ENCODE results near the gene NME8.
A peak's percentile ranks its signal among the peaks of the same experiment; 100 is the strongest.
"Not testable (repeated sequence)": the region's sequence is repeated elsewhere in the genome, so short reads cannot be mapped to it uniquely, and the experiment has no call there.

NME8 gene, protein sequence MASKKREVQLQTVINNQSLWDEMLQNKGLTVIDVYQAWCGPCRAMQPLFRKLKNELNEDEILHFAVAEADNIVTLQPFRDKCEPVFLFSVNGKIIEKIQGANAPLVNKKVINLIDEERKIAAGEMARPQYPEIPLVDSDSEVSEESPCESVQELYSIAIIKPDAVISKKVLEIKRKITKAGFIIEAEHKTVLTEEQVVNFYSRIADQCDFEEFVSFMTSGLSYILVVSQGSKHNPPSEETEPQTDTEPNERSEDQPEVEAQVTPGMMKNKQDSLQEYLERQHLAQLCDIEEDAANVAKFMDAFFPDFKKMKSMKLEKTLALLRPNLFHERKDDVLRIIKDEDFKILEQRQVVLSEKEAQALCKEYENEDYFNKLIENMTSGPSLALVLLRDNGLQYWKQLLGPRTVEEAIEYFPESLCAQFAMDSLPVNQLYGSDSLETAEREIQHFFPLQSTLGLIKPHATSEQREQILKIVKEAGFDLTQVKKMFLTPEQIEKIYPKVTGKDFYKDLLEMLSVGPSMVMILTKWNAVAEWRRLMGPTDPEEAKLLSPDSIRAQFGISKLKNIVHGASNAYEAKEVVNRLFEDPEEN

DNA sequence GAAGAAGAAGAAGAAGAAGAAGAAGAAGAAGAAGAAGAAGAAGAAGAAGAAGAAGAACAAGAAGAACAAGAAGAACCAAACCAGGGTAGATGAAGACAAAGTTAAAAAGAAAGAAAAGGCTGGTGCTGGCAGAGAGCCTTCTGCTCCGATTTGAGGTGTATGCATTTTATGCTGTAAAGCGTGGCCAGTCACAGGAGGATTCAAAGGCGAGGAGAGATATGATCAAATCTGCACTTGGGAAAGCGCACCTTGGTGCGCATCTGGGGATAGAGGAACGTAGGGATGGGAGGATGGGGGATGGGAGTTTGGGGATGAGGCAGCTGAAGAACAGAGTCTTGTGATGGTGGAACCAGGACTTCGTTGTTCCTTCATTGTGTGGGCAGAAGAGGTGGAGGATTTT, at the start of gene NME8:
NME8 (plus strand) TSS at position 301 of the 400 bp plus-strand sequence. CDS start 1,670 bp downstream, outside the sequence.
- DNase-seq = no peak

DNA sequence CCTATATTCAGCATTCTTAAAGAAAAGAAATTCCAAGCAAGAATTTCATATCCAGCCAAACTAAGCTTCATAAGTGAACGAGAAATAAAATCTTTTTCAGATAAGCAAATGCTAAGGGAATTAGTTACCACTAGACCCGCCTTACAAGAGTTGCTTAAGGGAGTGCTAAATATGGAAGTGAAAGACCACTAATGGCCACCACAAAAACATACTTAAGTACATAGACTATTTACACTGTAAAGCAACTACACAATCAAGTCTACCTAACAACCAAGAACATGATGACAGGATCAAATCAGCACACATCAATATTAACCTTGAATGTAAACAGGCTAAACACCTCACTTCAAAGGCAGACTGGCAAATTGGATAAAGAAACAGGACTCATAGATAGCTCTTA, 42.2 kb upstream of the NME8 start:
- DNase-seq = no peak

DNA sequence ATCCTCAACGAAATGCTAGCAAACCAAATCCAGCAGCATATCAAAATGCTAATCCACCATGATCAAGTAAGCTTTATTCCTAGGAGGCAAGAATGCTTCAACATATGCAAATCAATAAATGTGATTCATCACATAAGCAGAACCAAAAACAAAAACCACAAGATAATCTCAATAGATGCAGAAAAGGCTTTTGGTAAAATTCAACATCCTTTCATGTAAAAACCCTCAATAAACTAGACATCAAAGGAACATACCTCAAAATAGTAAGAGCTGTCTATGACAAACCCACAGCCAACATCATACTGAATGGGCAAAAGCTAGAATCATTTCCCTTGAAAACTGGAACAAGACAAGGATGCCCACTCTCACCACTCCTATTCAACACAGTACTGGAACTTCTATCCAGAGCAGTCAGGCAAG, 36.2 kb upstream of the NME8 start:
- DNase-seq = not testable (repeated sequence)

DNA sequence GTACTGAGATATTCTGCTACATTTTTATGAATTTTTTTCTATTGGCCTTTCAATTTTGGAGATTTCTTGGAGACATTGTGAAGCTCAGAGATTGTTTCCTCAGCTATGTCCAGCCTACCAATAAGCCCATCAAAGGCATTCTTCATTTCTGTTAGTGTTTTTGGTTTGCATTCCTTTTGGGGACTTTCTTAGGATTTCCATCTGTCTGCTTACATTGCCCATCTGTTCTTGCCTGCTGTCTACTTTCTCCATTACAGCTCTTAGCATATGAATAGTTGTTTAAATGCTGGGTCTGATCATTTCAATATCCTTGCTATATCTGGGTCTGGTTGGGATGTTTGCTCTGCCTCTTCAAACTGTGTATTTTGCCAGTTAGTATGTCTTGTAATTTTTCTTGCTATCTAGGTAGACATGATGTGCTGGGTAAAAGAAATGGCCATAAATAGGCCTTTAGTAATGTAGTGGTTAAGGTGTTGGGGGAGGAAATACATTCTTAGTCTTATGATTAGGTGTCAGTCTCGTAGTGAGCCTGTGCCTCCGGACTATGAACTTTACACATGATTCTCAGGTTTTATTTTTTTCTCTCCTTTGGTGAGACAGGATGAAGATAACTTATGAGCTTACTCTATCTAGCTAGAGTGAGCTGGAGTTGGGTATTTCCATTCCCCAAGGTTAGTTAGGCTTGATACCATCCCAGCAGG, 32.6 kb upstream of the NME8 start:
- no peak for DNase-seq

DNA sequence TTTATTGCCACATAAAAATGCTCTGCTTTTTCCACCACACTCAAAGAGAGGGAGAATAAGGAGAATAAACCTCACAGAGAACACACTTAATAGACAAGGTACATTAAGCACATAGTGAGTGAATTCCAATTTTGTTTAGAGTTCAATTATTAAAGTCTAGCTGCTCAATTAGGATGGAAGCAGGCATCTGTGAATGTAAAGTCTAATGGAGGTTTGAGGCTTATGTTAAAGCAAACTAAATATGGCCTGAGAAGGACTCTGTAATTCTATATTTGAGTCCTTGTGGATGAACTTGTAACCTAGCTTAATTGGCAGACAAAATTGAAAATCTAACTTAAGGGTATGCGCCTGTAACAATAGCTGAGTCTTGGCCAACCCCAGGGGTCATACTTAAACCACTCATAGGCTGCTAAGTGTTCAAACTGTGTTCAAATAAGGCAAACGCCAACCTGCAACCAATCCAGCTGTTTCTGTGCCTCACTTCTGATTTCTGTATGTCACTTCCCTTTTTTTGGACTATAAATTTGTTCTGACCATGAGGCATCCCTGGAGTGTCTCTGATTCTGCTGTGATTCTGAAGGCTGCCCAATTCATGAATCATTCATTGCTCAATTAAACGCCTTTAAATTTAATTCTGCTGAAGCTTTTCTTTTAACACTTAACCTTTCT, 31.3 kb upstream of the NME8 start:
- DNase-seq = no peak

DNA sequence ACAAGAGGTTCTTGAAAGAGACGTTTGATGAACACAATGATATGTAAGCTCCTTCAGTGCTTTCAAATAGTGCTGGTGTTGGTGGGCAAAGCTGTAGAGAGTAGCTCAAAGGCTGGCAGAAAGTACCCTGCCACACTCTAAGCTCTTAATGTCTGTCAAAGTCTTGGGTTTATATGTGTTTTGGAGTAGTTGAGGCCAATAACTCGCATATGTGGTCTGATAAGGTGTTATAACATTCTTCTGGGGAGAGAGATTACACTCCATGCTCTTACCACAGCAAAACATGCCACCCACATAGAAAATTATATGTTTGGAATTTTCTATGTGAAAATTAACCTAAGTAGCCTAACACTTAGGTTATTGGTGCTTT, 30.8 kb upstream of the NME8 start:
- no peak for DNase-seq

DNA sequence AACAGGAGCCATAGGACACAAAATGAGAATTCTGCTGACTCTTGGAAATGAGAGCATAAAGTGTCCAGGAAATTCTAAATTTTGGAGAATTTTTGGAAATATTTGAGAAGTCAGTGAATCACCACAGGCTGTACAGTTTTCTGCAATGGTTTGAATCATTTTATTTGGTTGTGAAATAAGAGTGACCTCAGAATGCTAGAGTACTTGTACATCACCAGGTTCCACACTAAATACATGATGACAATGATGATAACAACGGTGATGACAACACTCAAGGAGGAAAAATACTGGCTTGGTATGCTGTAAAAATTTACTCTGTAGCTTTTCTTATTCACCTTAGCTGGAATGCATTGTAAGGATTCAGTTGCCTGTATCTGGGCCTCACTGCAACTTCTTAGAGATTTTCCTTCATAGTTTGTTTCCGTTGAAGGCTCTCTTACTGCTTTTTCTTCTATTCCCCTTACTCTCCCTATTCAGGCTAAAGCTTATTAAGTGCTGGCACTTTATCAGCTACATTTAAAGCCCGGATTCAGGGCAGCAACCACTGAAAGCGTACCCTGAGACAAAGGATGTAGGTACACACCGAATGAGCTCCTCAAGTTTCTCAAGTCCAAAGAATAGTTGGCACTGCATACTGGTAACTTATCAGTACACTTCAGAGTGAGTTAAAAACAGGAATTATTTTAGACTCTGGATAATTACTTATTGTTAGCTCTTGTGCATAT, 30.2 kb upstream of the NME8 start:
- no peak for DNase-seq

DNA sequence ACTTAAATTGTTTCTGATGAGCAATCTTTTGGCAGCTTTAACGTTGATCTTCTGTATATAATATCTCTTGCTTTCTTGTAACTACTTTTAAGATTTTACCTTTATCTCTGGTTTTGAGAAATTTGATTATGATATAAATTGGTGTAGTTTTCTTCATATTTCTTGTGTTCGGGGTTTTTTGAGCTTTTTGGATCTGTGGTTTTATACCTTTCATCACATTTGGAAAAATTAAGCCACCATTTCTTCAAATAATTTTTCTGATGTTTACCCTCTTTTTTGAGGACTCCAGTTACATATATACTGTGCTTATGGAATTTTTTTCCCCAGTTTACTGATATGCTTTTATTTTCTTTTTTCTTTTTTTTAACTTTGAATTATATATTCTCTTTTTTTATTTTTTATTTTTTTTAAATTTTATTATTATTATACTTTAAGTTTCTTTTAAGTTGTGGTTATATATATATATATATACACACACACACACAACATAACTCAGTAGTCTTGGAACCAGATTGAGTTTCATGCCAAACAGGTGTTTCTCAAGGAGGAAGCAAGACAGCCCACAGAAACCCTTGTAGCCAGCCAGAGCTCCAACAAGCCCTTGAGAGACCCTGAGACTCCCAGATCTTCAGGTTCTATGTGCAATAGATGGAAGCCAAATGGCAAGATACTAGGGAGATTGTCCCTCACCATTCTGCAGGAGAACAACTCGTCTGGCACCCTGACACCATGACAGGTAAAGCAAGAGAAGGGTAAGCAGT, 27.5 kb upstream of the NME8 start:
- DNase-seq = no peak

DNA sequence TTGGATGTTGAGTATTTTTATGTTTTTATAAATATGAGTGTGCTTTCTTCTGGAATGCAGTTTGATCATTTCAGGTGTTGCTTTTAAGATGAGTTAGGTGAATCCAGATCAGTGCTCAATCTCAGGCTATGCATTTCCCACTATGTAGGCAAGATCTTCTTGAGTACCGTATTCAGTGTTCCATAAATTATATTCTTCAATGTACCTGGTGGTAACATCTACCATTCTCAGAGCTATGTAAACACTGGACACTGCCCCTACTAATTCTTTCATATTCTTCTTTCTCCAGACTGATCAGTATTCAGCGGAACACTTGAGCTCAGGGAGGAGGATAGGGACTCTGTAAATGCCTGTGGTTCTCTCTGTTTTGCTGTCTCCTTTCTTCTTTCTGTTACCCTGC, 25.5 kb upstream of the NME8 start:
- DNase-seq = no peak

DNA sequence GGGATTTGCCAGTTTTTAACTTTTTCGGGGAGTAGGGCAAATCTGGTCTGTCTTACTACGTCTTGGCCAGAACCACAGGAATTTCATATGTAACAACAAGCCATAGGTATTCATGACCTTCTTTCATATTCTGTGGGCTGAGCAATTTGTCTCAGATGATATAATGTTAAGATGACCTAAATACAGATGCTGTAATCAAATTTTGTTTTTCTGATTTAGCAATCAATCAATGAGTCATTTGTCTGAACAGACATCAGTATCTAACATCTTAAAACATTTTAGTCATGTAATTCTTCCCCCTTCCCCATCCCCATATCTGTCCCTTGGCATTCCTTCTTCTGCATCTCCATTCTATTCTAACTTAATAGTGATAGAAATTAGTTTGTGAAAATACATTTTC, 24.8 kb upstream of the NME8 start:
- no peak for DNase-seq

DNA sequence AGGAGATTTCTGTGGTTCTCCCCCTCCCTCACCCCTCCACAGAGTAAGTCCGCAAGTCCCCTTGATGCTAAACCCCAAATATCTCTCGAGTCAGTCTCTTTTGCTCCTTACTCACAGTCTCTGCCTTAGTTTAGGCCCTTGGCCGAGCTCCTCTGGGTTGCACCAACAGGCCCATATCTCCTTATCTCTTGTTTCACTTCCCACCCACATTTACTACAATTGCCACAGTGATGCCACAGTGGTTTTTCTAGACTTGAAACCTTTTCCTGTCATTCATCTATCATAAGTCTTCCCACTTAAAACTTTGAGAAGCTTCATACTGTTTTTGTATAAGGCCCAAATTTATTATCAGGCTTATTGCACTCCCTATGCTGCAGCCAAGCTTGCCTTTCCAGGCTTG, 23.4 kb upstream of the NME8 start:
- no peak for DNase-seq

DNA sequence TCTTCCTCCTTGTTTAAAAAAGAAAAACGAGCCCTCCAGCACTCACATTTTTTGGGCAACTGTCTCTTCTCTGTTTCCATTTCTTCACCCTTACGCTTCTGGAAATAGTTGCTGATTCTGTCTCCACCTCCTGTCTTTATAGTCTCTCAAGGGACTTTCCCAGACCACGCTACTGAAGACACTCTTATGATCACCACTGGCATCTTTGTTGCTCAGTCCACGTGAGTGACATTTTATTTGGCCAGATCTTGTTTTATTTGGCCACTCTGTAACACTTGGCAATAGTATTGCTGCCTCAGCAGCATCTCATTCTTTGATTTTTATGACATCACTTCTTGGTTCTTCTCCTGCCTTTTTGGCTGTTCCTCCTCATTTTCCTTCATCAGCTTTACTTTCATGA, 21.6 kb upstream of the NME8 start:
- DNase-seq = no peak

DNA sequence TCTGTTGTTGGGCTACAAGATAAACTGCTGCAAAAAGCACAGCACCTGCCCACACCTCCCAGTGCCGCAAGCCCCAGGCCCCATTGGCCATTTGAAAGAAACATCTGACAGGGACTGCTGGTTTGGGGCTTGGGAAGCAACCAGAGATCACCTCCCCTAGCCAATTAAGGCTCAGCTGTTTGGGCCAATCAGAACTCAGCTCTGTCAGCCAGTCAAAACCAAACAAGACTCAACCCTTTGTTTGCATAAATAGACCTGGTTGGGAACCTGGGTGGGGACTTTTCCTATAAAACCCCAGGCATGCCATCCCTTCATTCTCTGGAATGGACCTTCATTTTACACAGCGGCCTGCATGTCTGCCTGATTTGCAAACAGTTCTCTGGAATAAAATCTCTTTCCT, 17.2 kb upstream of the NME8 start:
- DNase-seq = no peak

DNA sequence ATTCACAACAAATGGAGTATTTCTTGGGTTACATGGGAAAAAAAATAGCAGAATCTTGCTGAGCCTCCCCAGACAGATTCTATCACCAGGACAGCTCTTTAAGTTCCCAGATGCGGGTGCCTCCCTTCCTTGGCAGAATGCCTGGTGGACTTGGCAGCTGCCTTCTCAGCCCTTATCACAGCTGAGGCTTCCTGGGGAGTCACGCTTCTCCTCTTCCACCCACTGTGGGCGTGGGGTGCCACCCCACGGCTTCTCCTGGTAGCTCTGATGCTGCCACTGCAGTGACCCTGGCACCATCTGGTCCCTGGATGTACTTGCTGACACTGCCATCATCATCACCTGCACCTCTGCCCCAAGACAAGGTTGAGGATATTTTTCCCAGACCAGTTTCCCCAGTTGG, 16.2 kb upstream of the NME8 start:
- DNase-seq = no peak

DNA sequence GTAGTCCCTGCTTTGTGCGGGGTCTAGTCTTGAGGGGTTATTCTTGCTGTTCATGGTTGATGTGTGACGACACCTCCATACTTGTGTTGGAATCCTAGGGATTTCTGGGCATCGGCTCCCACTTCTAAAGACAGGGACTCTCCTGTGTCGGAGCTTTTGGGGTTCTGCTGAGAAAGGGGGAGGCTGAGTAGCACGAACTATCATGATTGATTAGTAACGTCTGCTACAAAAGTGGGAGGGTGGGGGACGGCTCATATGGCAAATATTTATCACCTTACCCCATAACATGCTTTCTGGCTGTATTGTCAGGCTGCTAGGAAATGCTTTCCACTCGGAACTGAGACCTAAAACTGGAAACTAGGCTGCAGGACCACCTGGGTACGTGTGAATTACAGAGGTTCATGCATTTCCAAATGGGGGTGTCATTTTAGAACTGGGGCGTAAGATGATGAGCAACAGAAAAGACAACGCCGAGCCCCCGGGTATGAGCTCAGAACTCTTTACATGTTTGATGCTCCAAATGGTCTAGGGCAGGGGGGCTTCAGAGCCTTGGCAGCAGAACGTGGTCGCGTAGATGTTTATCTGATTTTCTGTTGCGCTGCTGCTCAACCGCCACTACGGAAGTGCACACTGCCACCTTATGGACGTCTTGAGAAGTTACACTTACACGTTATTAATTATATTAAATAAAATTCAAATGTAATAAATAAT, 15.1 kb upstream of the NME8 start:
- peak; percentile 12 for DNase-seq

DNA sequence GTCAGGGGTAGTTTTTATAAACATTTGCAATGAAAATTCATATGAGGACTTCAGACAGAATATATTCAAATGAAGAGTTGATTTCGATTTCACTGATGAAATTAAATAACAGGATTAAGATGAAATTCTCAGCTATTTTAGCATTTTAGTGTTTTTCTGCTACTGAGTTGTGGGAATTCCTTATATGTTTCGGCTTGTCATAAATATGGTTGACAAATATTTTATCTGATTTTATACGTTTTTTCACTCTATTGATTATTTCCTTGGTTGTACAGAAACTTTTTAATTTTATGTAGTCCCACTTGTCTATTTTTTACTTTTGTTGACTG, 14.6 kb upstream of the NME8 start:
- no peak for DNase-seq

DNA sequence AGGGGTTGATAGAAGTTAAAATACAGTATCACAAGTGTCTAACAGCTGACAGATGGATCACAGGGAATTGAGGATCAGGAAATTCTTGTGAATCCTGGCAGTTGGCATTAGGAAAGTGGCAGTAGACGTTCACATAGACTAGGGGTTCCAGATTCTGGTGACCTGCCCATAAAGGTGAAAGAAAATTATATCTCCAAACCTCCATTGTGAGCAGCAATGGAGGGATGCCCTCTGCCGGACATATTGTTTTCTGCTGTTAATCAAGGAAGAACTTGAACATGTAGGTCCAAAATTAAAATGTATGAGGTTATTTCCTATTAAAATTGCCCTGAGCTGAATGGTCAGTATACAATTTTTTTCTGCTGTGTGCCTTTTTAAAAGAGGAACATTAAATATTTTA, 5.1 kb downstream of the NME8 start:
- DNase-seq = no peak

DNA sequence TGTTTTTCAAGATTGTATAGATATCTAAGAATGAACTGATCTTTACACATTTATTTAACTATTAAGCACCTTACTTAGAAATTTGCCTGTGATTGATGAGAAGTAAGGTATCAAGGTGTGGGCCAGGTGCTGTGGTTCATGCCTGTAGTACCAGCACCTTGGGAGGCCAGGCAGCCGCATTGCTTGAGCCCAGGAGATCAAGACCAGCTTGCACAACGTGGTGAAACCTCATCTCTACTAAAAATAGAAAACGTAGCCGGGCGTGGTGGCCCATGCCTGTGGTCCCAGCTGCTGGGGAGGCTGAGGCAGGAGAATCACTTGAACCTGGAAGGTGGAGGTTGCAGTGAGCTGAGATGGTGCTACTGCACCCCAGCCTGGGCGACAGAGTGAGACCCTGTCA, 33.7 kb downstream of the NME8 start:
- no peak for DNase-seq

DNA sequence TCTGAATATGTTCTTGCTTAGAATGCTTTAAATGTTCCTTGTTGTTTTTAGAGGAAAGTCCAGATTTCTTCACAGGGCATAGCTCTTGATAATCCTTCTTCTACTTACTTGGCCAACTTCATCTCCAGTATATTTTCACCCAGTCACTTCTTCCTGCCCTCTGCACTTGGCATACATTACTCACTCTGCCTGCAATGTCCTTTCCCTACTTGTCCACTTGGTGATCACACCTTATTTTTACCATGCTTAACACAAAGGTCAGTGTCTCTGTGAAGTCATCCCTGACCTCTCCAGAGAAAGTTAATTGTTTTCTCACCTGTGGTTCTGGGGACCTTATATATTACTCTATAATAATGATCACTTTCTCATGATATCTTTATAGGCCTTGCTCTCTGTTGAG, 45.0 kb downstream of the NME8 start:
- DNase-seq = no peak

DNA sequence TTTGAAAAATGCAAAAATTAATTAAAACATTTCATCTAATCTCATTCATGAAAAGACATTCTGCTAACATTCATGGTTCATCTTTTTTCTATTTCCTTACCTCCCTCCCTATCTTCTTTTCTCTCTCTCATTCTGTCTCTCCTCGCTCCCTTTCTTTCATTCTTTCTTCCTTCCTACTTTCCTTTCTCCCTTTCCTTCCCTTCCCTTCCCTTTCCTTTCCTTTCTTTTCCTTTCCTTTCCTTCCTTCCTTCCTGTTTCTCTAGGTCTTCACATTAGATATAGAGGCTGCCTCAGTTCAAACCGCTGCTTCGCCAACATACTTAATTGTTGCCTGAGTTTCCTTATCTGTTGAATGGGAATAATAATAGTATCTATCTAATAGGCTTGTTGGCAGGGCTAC, 46.3 kb downstream of the NME8 start:
- no peak for DNase-seq

DNA sequence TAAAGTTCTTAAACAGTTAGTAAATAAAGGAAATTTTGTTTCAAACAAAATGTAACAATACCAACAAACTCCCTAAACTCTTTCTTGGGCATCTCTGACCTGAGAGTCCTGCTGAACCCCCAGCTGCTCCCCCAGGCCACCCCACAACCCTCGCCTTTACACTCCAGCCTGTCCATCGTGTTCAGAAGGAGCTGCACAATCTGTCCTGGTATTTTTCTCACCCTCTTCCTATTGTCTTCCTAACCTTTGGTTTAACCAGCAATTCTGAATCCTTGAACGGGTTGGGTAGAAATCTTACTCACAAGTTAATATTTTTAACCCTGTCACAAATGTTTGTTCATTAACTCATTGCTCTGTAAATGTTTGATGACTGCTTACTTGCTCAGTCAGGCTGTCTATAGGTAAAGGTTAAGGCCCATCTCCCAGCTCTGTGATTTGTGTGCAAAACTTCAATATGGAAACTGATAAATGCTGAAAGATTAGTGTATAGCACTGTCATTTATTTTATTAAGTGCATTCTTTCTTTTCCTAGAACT, 51.4 kb downstream of the NME8 start:
- no peak for DNase-seq
